NCI-H1092 (cell line): ENCODE results near the gene AGMO.
A peak's percentile ranks its signal among the peaks of the same experiment; 100 is the strongest.
"Not testable (repeated sequence)": the region's sequence is repeated elsewhere in the genome, so short reads cannot be mapped to it uniquely, and the experiment has no call there.

Experiments used
- DNase-seq: peaks from one replicate; lab custom pipeline; 2025; lab: John Stamatoyannopoulos, UW

Gene AGMO

DNA sequence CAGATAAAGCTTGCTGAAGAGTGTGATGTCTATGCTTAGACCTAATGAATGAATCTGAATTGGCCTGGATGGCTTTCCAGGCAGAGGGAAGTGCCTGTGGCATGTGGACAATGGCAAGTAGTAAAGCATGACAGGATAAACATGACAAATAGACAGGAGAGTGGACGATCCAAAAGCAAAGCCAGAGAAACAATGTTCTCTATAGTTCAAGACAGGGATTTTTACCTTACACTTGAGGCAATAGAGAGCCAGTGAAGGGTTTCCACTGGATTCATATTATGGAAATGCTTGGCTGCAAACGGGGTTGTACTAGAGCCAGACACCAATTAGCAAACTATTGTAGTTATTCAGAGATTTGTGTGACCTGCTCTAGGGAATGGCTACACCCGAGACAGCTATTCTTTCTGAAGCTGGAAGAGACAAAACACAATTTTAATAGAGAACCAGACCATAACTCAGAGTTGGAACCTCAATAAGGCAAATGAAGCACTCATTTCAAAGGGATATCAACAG lies 2.3 kb downstream of the AGMO start:
- DNase-seq, result peak; percentile 79

DNA sequence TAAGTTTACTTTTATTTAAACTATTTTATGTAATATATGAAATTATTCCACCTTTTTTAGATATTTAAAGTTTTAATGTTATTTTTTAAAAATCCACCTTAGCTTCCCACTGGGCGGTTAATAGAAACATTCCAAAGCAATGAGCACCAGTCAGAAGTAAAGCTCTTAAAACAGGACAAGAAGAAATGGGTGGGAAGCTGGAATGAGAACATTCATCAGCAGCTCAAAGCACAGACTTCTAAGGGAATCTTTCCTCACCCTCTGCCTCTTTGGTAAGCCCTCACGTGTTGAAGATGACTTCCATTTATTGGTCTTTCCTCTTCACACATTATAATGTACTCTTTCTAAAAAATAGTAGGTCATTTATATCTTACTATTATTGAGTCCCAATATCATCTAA lies 3.1 kb downstream of the AGMO start:
- DNase-seq, result no peak

- DNase-seq, result no peak
These were observed 4.1 kb downstream of the AGMO start for GRCh38 chr7:15557686-15558085.

DNA sequence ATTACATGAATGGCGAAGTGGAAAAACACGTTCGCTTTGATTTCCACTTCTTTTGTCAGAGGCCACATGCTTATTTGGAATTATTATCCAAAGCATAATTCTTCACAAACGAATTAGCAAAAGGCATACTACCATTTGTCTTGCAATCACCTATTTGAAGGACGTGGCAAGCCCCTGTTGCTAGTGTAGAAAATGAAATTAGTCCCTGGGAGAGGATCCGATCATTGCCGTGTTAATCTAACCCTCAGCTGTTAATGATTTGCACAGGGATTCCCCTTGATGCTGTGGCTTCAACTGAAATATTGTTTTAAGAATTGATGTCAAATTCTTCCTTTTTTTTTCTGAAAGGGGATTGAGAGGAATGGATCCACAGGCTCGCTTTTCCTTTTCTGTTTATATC lies 4.6 kb downstream of the AGMO start:
- DNase-seq, result peak; percentile 28

- DNase-seq, result no peak
These were observed 5.3 kb downstream of the AGMO start for GRCh38 chr7:15556339-15557105.

GRCh38 chr7:15555381-15555859 lies 6.4 kb downstream of the AGMO start:
- DNase-seq, result peak; percentile 62

GRCh38 chr7:15554744-15555143 lies 7.1 kb downstream of the AGMO start:
- no peak for DNase-seq

GRCh38 chr7:15554081-15554480 lies 7.7 kb downstream of the AGMO start:
- DNase-seq, result no peak

DNA sequence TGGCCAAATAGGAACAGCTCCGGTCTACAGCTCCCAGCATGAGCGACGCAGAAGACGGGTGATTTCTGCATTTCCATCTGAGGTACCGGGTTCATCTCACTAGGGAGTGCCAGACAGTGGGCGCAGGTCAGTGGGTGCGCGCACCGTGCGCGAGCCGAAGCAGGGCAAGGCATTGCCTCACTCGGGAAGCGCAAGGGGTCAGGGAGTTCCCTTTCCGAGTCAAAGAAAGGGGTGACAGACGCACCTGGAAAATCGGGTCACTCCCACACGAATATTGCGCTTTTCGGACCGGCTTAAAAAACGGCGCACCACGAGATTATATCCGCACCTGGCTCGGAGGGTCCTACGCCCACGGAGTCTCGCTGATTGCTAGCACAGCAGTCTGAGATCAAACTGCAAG lies 14.5 kb downstream of the AGMO start:
- not testable (repeated sequence) for DNase-seq

GRCh38 chr7:15546272-15546792 lies 15.5 kb downstream of the AGMO start:
- DNase-seq, result no peak

- DNase-seq, result no peak
These were observed 17.8 kb downstream of the AGMO start for GRCh38 chr7:15544050-15544449.

GRCh38 chr7:15543256-15543655 lies 18.6 kb downstream of the AGMO start:
- DNase-seq, result no peak

- no peak for DNase-seq
These were observed 34.2 kb downstream of the AGMO start for GRCh38 chr7:15527648-15528047.

DNA sequence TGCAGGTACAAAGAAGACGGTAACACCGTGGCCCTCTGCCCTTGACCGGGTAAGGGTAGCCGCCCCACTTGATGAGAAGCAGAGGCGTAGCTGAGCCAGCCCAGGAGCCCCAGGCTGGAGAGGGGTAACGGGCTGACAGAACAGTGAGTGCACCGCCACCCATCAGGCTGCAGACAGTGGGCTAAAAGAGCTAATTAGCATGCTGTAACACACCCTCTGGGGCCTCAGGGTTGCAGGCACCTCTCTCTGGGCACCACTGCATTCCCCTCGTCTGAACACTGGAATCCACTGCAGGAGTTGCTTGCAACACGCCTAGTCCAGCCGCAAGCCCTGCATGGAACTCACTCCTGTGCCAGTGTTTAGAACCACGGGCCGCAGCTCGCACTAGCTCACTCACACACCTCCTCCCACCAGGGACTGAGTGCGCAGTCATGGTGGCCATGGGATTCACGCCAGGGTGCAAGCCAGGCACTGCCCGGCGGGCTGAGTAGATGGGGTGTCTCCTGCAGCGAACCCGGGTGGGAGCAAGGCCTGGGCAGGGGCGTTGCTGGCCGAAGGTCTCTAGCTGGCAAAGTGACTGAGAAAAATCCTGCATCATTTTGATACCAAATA lies 36.1 kb downstream of the AGMO start:
- DNase-seq, result no peak

DNA sequence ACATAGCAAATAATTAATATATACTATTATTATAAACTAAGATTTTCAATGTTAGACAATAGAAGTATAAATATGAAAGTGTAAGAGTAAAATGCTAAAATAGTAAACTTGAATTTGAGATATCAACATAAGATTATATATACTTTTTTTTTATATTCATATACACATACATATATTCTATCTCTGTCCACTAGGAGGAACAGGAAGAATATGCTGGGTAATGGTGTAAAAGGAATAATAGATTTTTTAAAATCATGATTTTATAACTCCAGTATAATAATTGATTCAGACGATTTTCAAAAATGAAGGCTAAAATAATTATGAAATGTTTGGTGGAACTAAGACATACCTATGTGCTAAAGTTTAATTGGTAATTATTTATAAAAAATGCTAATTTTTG lies 37.7 kb downstream of the AGMO start:
- DNase-seq, result no peak

DNA sequence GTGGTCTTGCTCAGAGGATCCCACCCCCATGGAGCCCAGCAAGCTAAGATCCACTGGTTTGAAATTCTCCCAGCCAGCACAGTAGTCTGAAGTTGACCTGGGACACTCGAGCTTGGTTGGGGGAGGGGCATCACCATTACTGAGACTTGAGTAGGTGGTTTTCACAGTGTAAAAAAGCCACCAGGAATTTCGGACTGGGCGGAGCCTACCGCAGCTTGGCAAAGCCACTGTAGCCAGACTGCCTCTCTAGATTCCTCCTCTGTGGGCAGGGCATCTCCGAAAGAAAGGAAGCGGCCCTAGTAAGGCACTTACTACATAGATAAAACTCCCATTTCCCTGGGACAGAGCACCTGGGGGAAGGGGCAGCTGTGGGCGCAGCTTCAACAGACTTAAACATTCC lies 44.0 kb downstream of the AGMO start:
- DNase-seq, result not testable (repeated sequence)

DNA sequence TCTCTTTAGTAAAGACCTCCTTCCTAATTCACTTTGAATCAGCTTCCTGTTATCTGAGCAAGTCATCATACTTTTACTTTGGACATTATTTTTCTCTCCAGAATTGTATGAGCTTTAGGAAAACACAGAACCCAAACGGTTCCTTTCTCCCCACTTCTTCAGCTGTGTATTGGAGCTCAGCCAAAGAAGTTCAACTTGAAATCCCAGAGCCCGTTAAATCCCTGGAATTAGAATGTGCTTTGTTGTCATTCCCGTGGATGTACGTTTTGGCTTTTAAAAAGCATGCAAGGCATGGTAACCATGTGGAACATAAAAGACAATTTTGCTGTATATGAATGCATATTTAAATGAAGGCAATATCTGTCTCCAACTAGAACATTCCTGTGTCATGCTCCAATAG lies 46.6 kb downstream of the AGMO start:
- no peak for DNase-seq

DNA sequence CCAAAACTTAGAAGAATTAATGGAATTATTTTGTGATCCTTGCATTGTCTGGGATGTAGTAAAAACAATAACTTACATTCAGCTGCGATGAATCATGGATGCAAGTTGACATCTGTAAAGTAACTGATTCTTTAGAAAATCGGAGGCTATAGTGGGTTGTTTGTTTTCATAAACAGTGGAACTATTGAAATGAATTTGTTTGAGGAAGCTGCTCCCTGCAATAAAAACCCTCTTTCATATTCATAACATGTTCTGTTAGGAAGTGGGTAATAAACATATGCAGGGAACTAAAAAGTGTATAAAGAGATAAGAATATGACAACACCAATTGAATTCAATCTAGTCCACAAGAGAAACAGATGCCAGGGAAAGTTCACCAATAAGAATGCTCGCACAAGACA lies 53.6 kb downstream of the AGMO start:
- DNase-seq, result no peak

DNA sequence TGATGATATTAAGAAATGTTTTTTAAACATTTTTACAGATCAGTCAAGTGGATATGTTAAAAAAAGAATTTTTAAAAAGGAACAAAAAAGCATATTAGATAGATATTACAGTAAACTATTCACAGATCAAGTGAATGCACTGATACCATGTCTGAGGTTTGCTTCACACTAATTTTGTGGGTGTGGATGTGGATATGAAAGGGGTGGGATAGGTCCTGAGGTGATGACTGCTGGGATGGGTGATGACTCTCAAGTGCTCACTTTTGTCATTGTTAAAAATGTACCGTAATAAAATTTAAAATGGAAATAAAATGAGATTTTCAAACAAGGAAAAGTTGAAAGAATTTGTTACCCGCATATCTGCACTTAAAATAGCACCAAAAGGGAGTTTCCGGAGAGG lies 54.1 kb downstream of the AGMO start:
- DNase-seq, result no peak

GRCh38 chr7:15507171-15507570 lies 54.6 kb downstream of the AGMO start:
- no peak for DNase-seq

DNA sequence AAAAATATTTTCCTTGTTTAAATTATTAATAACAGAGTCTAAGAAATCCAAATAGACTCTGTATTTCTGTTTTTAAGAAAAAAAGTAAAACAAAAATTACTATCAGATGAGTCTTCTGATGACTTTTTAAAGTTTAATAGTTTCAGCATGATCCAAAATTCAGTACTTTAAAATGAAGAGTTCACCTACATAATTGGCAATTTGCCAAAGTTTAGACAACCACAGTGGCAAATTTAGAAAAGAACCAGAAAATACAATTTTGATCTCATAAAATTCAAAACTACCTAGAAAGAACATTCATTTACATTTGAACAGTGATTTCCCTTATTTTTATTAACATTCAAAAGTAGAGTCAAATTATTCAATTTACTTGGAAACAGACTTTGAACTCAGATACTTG lies 56.1 kb downstream of the AGMO start:
- DNase-seq, result no peak

DNA sequence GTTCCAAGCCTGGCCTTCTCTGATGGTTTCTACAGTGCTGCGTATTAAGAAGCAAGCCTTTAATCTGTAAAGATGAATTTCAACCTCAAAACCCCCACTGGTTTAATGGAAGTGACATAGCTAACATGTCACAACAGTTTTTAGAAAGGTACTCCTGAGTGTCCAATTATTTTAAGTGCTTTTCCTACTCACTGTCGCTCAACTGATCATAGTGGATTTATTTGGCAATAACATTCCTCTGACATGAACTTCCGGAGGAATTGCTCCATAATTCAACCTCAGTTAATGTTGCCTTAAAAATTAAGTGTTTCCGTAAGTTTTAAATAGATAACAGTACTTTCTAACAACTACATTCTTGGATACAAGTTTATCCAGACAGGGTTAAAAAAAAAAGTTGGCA lies 57.5 kb downstream of the AGMO start:
- no peak for DNase-seq

DNA sequence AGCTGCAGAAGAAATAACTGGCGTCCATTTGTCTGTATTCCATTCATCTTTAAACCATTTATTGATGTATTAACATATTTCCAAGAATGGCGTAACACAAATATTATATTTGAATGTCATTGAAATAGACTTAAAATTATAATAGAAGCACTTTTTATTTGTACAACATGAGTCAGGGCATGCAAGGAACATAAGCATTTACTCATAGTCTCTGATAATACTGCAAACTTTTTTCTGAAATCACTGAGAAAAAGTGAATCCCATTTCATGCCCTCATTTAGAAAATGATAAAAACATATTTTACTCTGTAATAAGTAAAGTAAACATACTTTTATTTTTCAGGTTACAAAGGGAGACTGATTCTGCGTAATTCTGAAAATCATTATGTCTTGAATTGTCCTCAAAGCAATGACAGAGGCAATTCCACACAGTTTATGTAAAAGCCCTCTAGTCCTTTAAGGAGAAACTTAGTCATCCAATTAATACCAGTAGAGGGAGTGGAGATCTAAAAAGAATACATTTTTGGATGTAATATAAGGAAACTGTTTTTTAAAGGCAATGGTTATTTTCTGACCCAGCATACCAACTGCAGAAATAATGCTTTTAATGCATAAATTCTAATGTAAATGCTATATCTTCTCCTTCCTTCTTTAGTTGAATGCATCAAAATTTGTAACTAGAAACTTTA lies 58.1 kb downstream of the AGMO start:
- DNase-seq, result no peak
